IMR-90 (cell line): ENCODE data around the gene GBA3. TPM values are rescaled to one million over a fixed set of nuclear protein-coding genes. Genes with fewer than 3 reads are reported as not detected.

ENCODE experiments used
- ATAC-seq: fragments of 200-7000 bp; cut with Tn5 transposase; 2 replicates; pipeline ENCODE4 v1.9.1; 2020; ENCODE audit warnings: low read depth, mild to moderate bottlenecking, moderate library complexity
- BruUV-seq: library from RNA; stranded (reverse); fragments of 400-500 nt; replicated peaks from 2 replicates; lab custom pipeline; 2021; lab: Mats Ljungman, UMichigan
- CTCF ChIA-PET: fragments of 300-600 bp; formaldehyde crosslinking; extraction: SDS; loops from one replicate; lab custom pipeline; 2021; ENCODE audit warnings: antibody characterized with exemption; lab: Yijun Ruan, JAX
- POLR2A ChIA-PET: fragments of 300-600 bp; sonication (Branson Sonifier 250); formaldehyde crosslinking; loops from one replicate; lab custom pipeline; 2022; ENCODE audit warnings: antibody characterized with exemption; ENCODE audit not compliant: unreplicated experiment; lab: Charles Lee
- DNase-seq: peaks from one replicate; pipeline ENCODE4 v3.0.0; 2013
- H2AFZ ChIP-seq: replicated peaks from 2 replicates; pipeline ENCODE3; 2013; ENCODE audit warnings: low read length, mild to moderate bottlenecking; ENCODE audit not compliant: poor library complexity
- H2AK5ac ChIP-seq: 2 replicates; pipeline ENCODE4 v1.6.1; 2013; ENCODE audit warnings: low read depth, low read length, inconsistent platforms
- H2AK9ac ChIP-seq: replicated peaks from 2 replicates; pipeline ENCODE3; 2013; ENCODE audit warnings: mild to moderate bottlenecking, low read depth, low read length, moderate library complexity; ENCODE audit not compliant: poor library complexity
- H2BK120ac ChIP-seq: 2 replicates; pipeline ENCODE4 v1.6.1; 2013; ENCODE audit warnings: low read depth, low read length, inconsistent platforms
- H2BK15ac ChIP-seq: 3 replicates; pipeline ENCODE4 v1.6.1; 2013; ENCODE audit warnings: low read depth, low read length, inconsistent platforms
- H2BK20ac ChIP-seq: 2 replicates; pipeline ENCODE4 v1.6.1; 2013; ENCODE audit warnings: low read depth, mild to moderate bottlenecking, inconsistent platforms, low read length, moderate library complexity
- H2BK5ac ChIP-seq: 2 replicates; pipeline ENCODE4 v1.6.1; 2013; ENCODE audit warnings: mild to moderate bottlenecking, low read depth, low read length, inconsistent platforms; ENCODE audit not compliant: poor library complexity, severe bottlenecking
- H3K14ac ChIP-seq: replicated peaks from 2 replicates; pipeline ENCODE4 v1.6.1; 2013; ENCODE audit warnings: low read depth, low read length, inconsistent platforms
- H3K18ac ChIP-seq: 2 replicates; pipeline ENCODE4 v1.6.1; 2013; ENCODE audit warnings: low read depth, low read length, control low read depth
- H3K23ac ChIP-seq: 2 replicates; pipeline ENCODE4 v1.6.1; 2013; ENCODE audit warnings: low read depth, low read length, inconsistent platforms
- H3K27ac ChIP-seq: 2 replicates; pipeline ENCODE4 v1.5.1; 2013; ENCODE audit warnings: mild to moderate bottlenecking, control low read depth, low read length; ENCODE audit not compliant: insufficient read depth
- H3K27me3 ChIP-seq: 2 replicates; pipeline ENCODE4 v1.6.1; 2013; ENCODE audit warnings: low read length; ENCODE audit not compliant: control insufficient read depth, insufficient read depth
- H3K36me3 ChIP-seq: 2 replicates; pipeline ENCODE4 v1.6.1; 2013; ENCODE audit warnings: low read length, mixed read lengths; ENCODE audit not compliant: control insufficient read depth, insufficient read depth
- H3K4ac ChIP-seq: 2 replicates; pipeline ENCODE4 v1.6.1; 2013; ENCODE audit warnings: low read depth, low read length, inconsistent platforms
- H3K4me1 ChIP-seq: 2 replicates; pipeline ENCODE4 v1.6.1; 2013; ENCODE audit warnings: low read length, mixed read lengths; ENCODE audit not compliant: control insufficient read depth, insufficient read depth
- H3K4me2 ChIP-seq: 2 replicates; pipeline ENCODE4 v1.6.1; 2013; ENCODE audit warnings: low read depth, mild to moderate bottlenecking, control low read depth, low read length, moderate library complexity
- H3K4me3 ChIP-seq: 2 replicates; pipeline ENCODE4 v1.5.1; 2013; ENCODE audit warnings: low read depth, mild to moderate bottlenecking, control low read depth, low read length, moderate library complexity; ENCODE audit not compliant: insufficient read depth
- H3K56ac ChIP-seq: 2 replicates; pipeline ENCODE4 v1.6.1; 2013; ENCODE audit warnings: low read length, inconsistent platforms; ENCODE audit not compliant: insufficient read depth; ENCODE audit errors: extremely low read depth
- H3K79me1 ChIP-seq, 2 experiments: 2 replicates each; pipeline ENCODE4 v1.6.1; 2013; ENCODE audit warnings: low read length in 2 of 2, inconsistent platforms in 1 of 2, low read depth in 1 of 2
- H3K9ac ChIP-seq: 2 replicates; pipeline ENCODE4 v1.6.1; 2013; ENCODE audit warnings: low read depth, low read length, control low read depth
- H3K9me1 ChIP-seq: 2 replicates; pipeline ENCODE4 v1.6.1; 2013; ENCODE audit warnings: low read length, inconsistent platforms; ENCODE audit not compliant: insufficient read depth
- H3K9me3 ChIP-seq: 2 replicates; pipeline ENCODE4 v1.6.1; 2013; ENCODE audit warnings: low read length; ENCODE audit not compliant: control insufficient read depth, insufficient read depth
- H4K20me1 ChIP-seq: 2 replicates; pipeline ENCODE4 v1.6.1; 2013; ENCODE audit warnings: low read length, inconsistent platforms; ENCODE audit not compliant: insufficient read depth
- H4K5ac ChIP-seq: 2 replicates; pipeline ENCODE4 v1.6.1; 2013; ENCODE audit warnings: mild to moderate bottlenecking, low read depth, low read length, control low read depth
- H4K8ac ChIP-seq, 2 experiments: 2 replicates each; pipeline ENCODE4 v1.6.1; 2013; ENCODE audit warnings: low read depth in 2 of 2, low read length in 2 of 2, control low read depth in 1 of 2, inconsistent platforms in 1 of 2
- H4K91ac ChIP-seq: 2 replicates; pipeline ENCODE4 v1.6.1; 2013; ENCODE audit warnings: low read depth, low read length, inconsistent platforms; ENCODE audit not compliant: insufficient read depth
- BHLHE40 ChIP-seq: fragments of 150-350 bp; IDR thresholded peaks from 2 replicates; pipeline ENCODE4 v1.6.1; 2016; ENCODE audit warnings: mild to moderate bottlenecking, low read depth, low read length
- MAFK ChIP-seq: IDR thresholded peaks from 2 replicates; pipeline ENCODE4 v1.6.1; 2012; ENCODE audit warnings: low read depth, low read length, improper control_type of control experiment
- MAZ ChIP-seq: IDR thresholded peaks from 2 replicates; pipeline ENCODE4 v1.6.1; 2012; ENCODE audit warnings: low read depth, mild to moderate bottlenecking, low read length, improper control_type of control experiment, moderate library complexity, borderline replicate concordance
- MXI1 ChIP-seq: IDR thresholded peaks from 2 replicates; pipeline ENCODE4 v1.6.1; 2012; ENCODE audit warnings: low read depth, mild to moderate bottlenecking, low read length, moderate library complexity, borderline replicate concordance
- NFE2L2 ChIP-seq: fragments of 150-350 bp; IDR thresholded peaks from 2 replicates; pipeline ENCODE4 v1.6.1; 2016; ENCODE audit warnings: low read depth, mild to moderate bottlenecking, low read length
- POLR2A ChIP-seq: IDR thresholded peaks from 2 replicates; pipeline ENCODE4 v1.6.1; 2012; ENCODE audit warnings: mild to moderate bottlenecking, low read depth, low read length
- RAD21 ChIP-seq: IDR thresholded peaks from 2 replicates; pipeline ENCODE4 v1.6.1; 2012; ENCODE audit warnings: low read length, improper control_type of control experiment
- RCOR1 ChIP-seq: IDR thresholded peaks from 2 replicates; pipeline ENCODE4 v1.6.1; 2012; ENCODE audit warnings: mild to moderate bottlenecking, low read length, improper control_type of control experiment; ENCODE audit not compliant: insufficient replicate concordance
- RFX5 ChIP-seq: IDR thresholded peaks from 2 replicates; pipeline ENCODE4 v1.8.0; 2012; ENCODE audit warnings: low read depth, mild to moderate bottlenecking, low read length, moderate library complexity
- WGBS, 2 experiments: methylation state at CpG; one replicate each; pipeline versions ENCODE4 v1.1.5 to v1.1.7; 2013; ENCODE audit warnings: missing lambda C conversion rate in 2 of 2; ENCODE audit not compliant: insufficient read length in 1 of 2; ENCODE audit errors: extremely low coverage in 2 of 2; 5-methylcytosine and 5-hydroxymethylcytosine counted together
- dilution Hi-C: fragments of 300-500 bp; cut with HindIII; formaldehyde crosslinking; loops from one replicate; pipeline ENCODE4 v1.14.3; 2018; ENCODE audit warnings: low sequenced_read_pairs; ENCODE audit not compliant: unreplicated experiment
- in situ Hi-C: fragments of 300-500 bp; cut with MboI; formaldehyde crosslinking; loops from 3 replicates; pipeline ENCODE4 v1.14.3; 2019; ENCODE audit warnings: low sequenced_read_pairs, inconsistent platforms, mixed read lengths
- intact Hi-C: fragments of 100-400 bp; cut with micrococcal nuclease; formaldehyde crosslinking; loops from 2 replicates; pipeline ENCODE4 v1.10.0; 2022
- polyA plus RNA-seq, 3 experiments: library from polyadenylated mRNA; depleted of rRNA; stranded (reverse); fragments of >200 nt; gene quantifications; 2 replicates each; pipeline ENCODE4 v1.2.3, GENCODE V29; 2012; ENCODE audit warnings: low replicate concordance in 1 of 3
- total RNA-seq: library from RNA; depleted of rRNA; stranded (reverse); fragments of >200 nt; gene quantifications from 2 replicates; pipeline ENCODE4 v1.2.3, GENCODE V29; 2012
- TF ChIP-seq, protein P1 (sequence below): fragments of 150-350 bp; IDR thresholded peaks from 2 replicates; pipeline ENCODE4 v1.6.1; 2016; ENCODE audit warnings: low read depth, mild to moderate bottlenecking, low read length, moderate library complexity, borderline replicate concordance
- TF ChIP-seq, protein P2 (sequence below): conservative IDR thresholded peaks from 2 replicates; pipeline ENCODE4 v1.5.1; 2012; ENCODE audit warnings: mild to moderate bottlenecking, low read depth, low read length, improper control_type of control experiment

Gene GBA3
- total and polyA plus RNA-seq, 2 of the 4 experiments (the other 2 are of a cell fraction): not detected

DNA sequence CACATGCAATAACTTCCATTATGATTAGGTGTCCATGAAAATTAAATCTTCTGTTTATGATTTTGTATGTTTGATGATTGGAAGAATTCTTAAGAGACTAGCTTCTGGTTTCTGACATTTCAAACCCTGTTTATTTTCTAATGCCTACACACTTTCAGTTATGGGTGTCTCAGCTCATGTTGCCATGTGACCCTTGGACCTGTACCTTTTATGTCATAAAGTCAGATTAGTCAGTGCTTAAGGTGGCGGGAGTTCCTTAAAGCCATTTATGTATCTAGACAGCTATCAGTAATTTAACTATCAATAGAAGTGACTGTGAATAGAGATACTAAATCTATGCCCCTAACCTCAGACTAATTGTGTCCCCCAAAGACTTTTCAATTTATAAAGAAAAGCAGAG is 155.6 kb downstream of the GBA3 start:
- intact Hi-C loops: no loop called here
- Histone ChIP-seq H3K79me1 (no peaks in the 10 kb centered on the region), H3K36me3 (no peaks in the 10 kb centered on the region), H3K27me3 (no peaks in the 10 kb centered on the region), H3K56ac (no peak overlapping the region), H4K91ac (no peak overlapping the region), H3K9me3 (no peaks in the 10 kb centered on the region), H2AK5ac (no peak overlapping the region), H3K4me2 (no peak overlapping the region), H4K5ac (no peak overlapping the region), H3K14ac (no peak overlapping the region), H3K9ac (no peak overlapping the region), H4K8ac (no peak overlapping the region), H3K18ac (no peak overlapping the region), H3K4me3 (no peak overlapping the region), H4K20me1 (no peaks in the 10 kb centered on the region), H3K9me1 (no peaks in the 10 kb centered on the region), H2AK9ac (no peak overlapping the region), H2BK20ac (no peak overlapping the region), H2BK15ac (no peak overlapping the region), H3K4ac (no peak overlapping the region), H3K4me1 (no peaks in the 10 kb centered on the region), H3K23ac (no peak overlapping the region), H2BK5ac (no peak overlapping the region), H2AFZ (no peak overlapping the region), H3K27ac (no peak overlapping the region), H2BK120ac (no peak overlapping the region)
- ATAC-seq (no peak), DNase-seq (no peak)
- BruUV-seq: no TSS peak
- dilution Hi-C loops: no loop called here
- ChIA-PET POLR2A (no interaction called here), CTCF (no interaction called here)
- WGBS, 2 experiments: no CpG with 5 or more reads among the region's 1 CpG
- TF ChIP-seq, protein P1, sequence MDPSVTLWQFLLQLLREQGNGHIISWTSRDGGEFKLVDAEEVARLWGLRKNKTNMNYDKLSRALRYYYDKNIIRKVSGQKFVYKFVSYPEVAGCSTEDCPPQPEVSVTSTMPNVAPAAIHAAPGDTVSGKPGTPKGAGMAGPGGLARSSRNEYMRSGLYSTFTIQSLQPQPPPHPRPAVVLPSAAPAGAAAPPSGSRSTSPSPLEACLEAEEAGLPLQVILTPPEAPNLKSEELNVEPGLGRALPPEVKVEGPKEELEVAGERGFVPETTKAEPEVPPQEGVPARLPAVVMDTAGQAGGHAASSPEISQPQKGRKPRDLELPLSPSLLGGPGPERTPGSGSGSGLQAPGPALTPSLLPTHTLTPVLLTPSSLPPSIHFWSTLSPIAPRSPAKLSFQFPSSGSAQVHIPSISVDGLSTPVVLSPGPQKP: no peak
- TF ChIP-seq RFX5 (no peak), BHLHE40 (no peak), MAFK (no peak), NFE2L2 (no peak), MAZ (no peak), RCOR1 (no peak), MXI1 (no peak), RAD21 (no peak), POLR2A (no peak)
- TF ChIP-seq, protein P2, sequence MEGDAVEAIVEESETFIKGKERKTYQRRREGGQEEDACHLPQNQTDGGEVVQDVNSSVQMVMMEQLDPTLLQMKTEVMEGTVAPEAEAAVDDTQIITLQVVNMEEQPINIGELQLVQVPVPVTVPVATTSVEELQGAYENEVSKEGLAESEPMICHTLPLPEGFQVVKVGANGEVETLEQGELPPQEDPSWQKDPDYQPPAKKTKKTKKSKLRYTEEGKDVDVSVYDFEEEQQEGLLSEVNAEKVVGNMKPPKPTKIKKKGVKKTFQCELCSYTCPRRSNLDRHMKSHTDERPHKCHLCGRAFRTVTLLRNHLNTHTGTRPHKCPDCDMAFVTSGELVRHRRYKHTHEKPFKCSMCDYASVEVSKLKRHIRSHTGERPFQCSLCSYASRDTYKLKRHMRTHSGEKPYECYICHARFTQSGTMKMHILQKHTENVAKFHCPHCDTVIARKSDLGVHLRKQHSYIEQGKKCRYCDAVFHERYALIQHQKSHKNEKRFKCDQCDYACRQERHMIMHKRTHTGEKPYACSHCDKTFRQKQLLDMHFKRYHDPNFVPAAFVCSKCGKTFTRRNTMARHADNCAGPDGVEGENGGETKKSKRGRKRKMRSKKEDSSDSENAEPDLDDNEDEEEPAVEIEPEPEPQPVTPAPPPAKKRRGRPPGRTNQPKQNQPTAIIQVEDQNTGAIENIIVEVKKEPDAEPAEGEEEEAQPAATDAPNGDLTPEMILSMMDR: no peak
- in situ Hi-C loops: no loop called here
